NK-92 (cell line): Measurements from ENCODE around the gene UBA5.

Experiments
- DNase-seq: peaks from one replicate; lab custom pipeline; 2025; ENCODE audit not compliant: unreplicated experiment; lab: John Stamatoyannopoulos, UW

The UBA5 gene

GRCh38 chr3:132652640-132653270, 7.4 kb upstream of the UBA5 start:
- no peak for DNase-seq

- no peak for DNase-seq
Observed at GRCh38 chr3:132654190-132654589, 5.9 kb upstream of the UBA5 start.

- no peak for DNase-seq
Observed at GRCh38 chr3:132654721-132655120, 5.4 kb upstream of the UBA5 start.

- no peak for DNase-seq
Observed at GRCh38 chr3:132655471-132655870, 4.7 kb upstream of the UBA5 start.

GRCh38 chr3:132657869-132658747, 2.0 kb upstream of the UBA5 start:
- no peak for DNase-seq

- no peak for DNase-seq
Observed at GRCh38 chr3:132659000-132659364, 1.1 kb upstream of the UBA5 start.

GRCh38 chr3:132659365-132660051, 621 bp upstream of the UBA5 start, which contains the start of gene ACAD11:
Gene ACAD11 (minus strand): TSS chr3:132659809. CDS start chr3:132659751, 58 bp downstream.
- no peak for DNase-seq

- no peak for DNase-seq
Observed at GRCh38 chr3:132660811-132661070, 612 bp downstream of the UBA5 start.

GRCh38 chr3:132661101-132661500, 972 bp downstream of the UBA5 start:
- no peak for DNase-seq

GRCh38 chr3:132662212-132662611, 2.1 kb downstream of the UBA5 start:
- no peak for DNase-seq

GRCh38 chr3:132665230-132665745, 5.2 kb downstream of the UBA5 start:
- no peak for DNase-seq

GRCh38 chr3:132669256-132669777, 9.2 kb downstream of the UBA5 start:
- no peak for DNase-seq

- no peak for DNase-seq
Observed at GRCh38 chr3:132675408-132675807, 15.3 kb downstream of the UBA5 start.

- no peak for DNase-seq
Observed at GRCh38 chr3:132679911-132680310, 19.8 kb downstream of the UBA5 start.

- DNase-seq: no peak
Observed at GRCh38 chr3:132681421-132681820, 21.3 kb downstream of the UBA5 start.

- DNase-seq: no peak
Observed at GRCh38 chr3:132682201-132682600, 22.1 kb downstream of the UBA5 start.

GRCh38 chr3:132690040-132690439, 29.9 kb downstream of the UBA5 start:
- no peak for DNase-seq

GRCh38 chr3:132694991-132695390, 34.9 kb downstream of the UBA5 start:
- DNase-seq: no peak

- no peak for DNase-seq
Observed at GRCh38 chr3:132695422-132695821, 35.3 kb downstream of the UBA5 start.

- DNase-seq: no peak
Observed at GRCh38 chr3:132703733-132704132, 43.6 kb downstream of the UBA5 start.

GRCh38 chr3:132709761-132710160, 49.6 kb downstream of the UBA5 start:
- DNase-seq: no peak

GRCh38 chr3:132710311-132710710, 50.2 kb downstream of the UBA5 start:
- no peak for DNase-seq
